K562 (cell line): ENCODE measurements around the gene NABP1. TPM values are rescaled to one million over a fixed set of nuclear protein-coding genes. Genes with fewer than 3 reads are reported as not detected.
A peak's percentile ranks its signal among the peaks of the same experiment; 100 is the strongest.

Experiments used
- CBFA2T3 ChIP-seq: fragments of 450-650 bp; IDR thresholded peaks from 2 replicates; pipeline ENCODE4 v1.6.1; 2017
- EHMT2 ChIP-seq: fragments of 450-650 bp; IDR thresholded peaks from 2 replicates; pipeline ENCODE4 v1.6.1; 2018; ENCODE audit warnings: antibody characterized with exemption
- GABPB2 ChIP-seq: fragments of 250-450 bp; sonication (Bioruptor Pico); conservative IDR thresholded peaks from 2 replicates; pipeline ENCODE4 v1.5.1; 2021; ENCODE audit warnings: mild to moderate bottlenecking
- JUN ChIP-seq, 2 experiments: sonication (generic) in 1 of 2; formaldehyde crosslinking in 1 of 2; IDR thresholded peaks; 2 replicates each; pipeline versions ENCODE4 v1.6.1 to v1.8.0; 2012 to 2022; ENCODE audit warnings: borderline replicate concordance in 2 of 2, mild to moderate bottlenecking in 2 of 2, improper control_type of control experiment in 1 of 2, low read depth in 1 of 2, low read length in 1 of 2, missing genetic modification reagents in 1 of 2
- LEF1 ChIP-seq: fragments of 450-650 bp; IDR thresholded peaks from 2 replicates; pipeline ENCODE4 v1.6.1; 2016; ENCODE audit warnings: mild to moderate bottlenecking
- ZNF140 ChIP-seq: fragments of 250-450 bp; sonication (Bioruptor Pico); IDR thresholded peaks from 2 replicates; pipeline ENCODE4 v1.8.0; 2021; ENCODE audit warnings: moderate library complexity, mild to moderate bottlenecking, inconsistent platforms
- polyA plus RNA-seq, 8 experiments: library from polyadenylated mRNA; depleted of rRNA in 4 of 8; stranded (reverse) in 5 of 8; unstranded in 3 of 8; fragments of >200 nt; fragmentation: Nextera tagmentation in 2 of 8; fragmentation: Illumina TruSeq in 1 of 8; extraction: Ambion mirVana in 2 of 8; extraction: Trizol in 1 of 8; gene quantifications; 2 replicates each; pipeline versions ENCODE4 v1.2.1 to v1.2.3, GENCODE V29; 2011 to 2014; ENCODE audit warnings: inconsistent platforms in 1 of 8, missing spikeins in 1 of 8
- total RNA-seq, 7 experiments: library from RNA; depleted of rRNA in 6 of 7; stranded (reverse); fragments of >200 nt in 6 of 7; fragmentation: Illumina TruSeq in 2 of 7; extraction: Trizol in 2 of 7; gene quantifications; 2 replicates each; pipeline versions ENCODE4 v1.2.1 to v1.2.3, GENCODE V29; 2011 to 2021; ENCODE audit warnings: low replicate concordance in 1 of 7
- TF ChIP-seq, protein P1 (sequence below): fragments of 200-800 bp; sonication (Bioruptor generic); IDR thresholded peaks from 2 replicates; pipeline ENCODE4 v1.6.1; 2017; ENCODE audit warnings: missing genetic modification characterization, missing compliant biosample characterization
- TF ChIP-seq, protein P2 (sequence below): fragments of 450-650 bp; IDR thresholded peaks from 2 replicates; pipeline ENCODE4 v1.6.1; 2016
- TF ChIP-seq, protein P3 (sequence below): sonication (generic); formaldehyde crosslinking; IDR thresholded peaks from 2 replicates; pipeline ENCODE4 v1.8.1; 2023; ENCODE audit warnings: mild to moderate bottlenecking, missing genetic modification reagents, moderate library complexity

NABP1 gene
- total and polyA plus RNA-seq, 9 of the 15 experiments (the other 6 are each of a cell fraction or from before 2014, with no cell fraction given) = 12.8 to 44.0 (median 20.2) TPM

DNA sequence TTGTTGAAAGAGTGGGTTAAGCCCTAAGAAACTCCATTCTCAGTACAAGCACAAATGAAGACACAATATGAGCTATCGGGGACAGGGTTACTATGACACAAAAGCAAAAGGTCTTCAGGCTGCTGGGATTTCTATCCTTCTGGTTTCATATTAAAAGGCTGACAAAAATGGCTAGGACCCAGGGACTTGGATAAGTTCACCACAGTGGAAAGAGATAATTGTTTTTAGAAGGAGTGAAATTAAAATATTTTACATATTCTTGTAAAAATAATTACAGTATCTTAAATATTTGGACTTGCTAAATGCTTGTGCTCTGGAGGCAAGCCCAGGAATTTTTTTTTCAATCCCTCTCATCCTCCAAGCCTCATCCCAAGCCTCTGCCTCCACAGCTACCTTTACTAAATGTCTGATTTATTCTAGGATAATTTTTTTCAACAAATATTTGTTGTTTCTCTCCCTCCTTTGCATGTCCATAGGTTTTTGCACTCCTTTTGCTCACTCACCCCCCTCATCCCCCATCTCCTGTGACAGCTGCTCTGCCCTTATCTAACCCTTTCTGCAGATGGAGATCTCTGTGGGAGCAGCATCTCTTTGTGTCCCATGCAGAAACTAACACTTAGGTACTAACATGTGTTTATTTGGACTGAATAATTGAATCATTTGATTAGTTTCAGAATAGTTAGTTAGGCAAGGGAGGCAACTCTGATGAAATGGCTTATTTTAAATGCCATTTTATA, 47.8 kb upstream of the NABP1 start (continued):
- no peak for TF ChIP-seq JUN (IDR thresholded peaks at IDR 0.05; ENCODE audit: borderline replicate concordance, low read depth, low read length)
- no peak for TF ChIP-seq JUN (CRISPR knock-in tag; IDR thresholded peaks at IDR 0.05; ENCODE audit: borderline replicate concordance)
- TF ChIP-seq, protein P1, sequence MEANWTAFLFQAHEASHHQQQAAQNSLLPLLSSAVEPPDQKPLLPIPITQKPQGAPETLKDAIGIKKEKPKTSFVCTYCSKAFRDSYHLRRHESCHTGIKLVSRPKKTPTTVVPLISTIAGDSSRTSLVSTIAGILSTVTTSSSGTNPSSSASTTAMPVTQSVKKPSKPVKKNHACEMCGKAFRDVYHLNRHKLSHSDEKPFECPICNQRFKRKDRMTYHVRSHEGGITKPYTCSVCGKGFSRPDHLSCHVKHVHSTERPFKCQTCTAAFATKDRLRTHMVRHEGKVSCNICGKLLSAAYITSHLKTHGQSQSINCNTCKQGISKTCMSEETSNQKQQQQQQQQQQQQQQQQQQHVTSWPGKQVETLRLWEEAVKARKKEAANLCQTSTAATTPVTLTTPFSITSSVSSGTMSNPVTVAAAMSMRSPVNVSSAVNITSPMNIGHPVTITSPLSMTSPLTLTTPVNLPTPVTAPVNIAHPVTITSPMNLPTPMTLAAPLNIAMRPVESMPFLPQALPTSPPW (CRISPR knock-in tag) = peak; percentile 22; the same call in 1 of the 2 replicates
- no peak for TF ChIP-seq GABPB2 (CRISPR knock-in tag)
- no peak for TF ChIP-seq ZNF140
- no peak for TF ChIP-seq EHMT2
- TF ChIP-seq, protein P2, sequence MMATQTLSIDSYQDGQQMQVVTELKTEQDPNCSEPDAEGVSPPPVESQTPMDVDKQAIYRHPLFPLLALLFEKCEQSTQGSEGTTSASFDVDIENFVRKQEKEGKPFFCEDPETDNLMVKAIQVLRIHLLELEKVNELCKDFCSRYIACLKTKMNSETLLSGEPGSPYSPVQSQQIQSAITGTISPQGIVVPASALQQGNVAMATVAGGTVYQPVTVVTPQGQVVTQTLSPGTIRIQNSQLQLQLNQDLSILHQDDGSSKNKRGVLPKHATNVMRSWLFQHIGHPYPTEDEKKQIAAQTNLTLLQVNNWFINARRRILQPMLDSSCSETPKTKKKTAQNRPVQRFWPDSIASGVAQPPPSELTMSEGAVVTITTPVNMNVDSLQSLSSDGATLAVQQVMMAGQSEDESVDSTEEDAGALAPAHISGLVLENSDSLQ = peak; percentile 62
- TF ChIP-seq CBFA2T3 = 0 out of 2 replicates have a peak, but pooled peaks have one; percentile 27
- TF ChIP-seq, protein P3, sequence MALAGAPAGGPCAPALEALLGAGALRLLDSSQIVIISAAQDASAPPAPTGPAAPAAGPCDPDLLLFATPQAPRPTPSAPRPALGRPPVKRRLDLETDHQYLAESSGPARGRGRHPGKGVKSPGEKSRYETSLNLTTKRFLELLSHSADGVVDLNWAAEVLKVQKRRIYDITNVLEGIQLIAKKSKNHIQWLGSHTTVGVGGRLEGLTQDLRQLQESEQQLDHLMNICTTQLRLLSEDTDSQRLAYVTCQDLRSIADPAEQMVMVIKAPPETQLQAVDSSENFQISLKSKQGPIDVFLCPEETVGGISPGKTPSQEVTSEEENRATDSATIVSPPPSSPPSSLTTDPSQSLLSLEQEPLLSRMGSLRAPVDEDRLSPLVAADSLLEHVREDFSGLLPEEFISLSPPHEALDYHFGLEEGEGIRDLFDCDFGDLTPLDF (CRISPR knock-in tag) = no peak
- no peak for TF ChIP-seq LEF1
